Caco-2 (cell line): ENCODE data around the gene AFTPH. TPM values are rescaled to one million over a fixed set of nuclear protein-coding genes. Genes with fewer than 3 reads are reported as not detected.

Experiments used
- BruUV-seq: library from RNA; stranded (reverse); fragments of 400-500 nt; replicated peaks from 2 replicates; lab custom pipeline; 2021; lab: Mats Ljungman, UMichigan
- CTCF ChIA-PET: fragments of 300-600 bp; sonication (Branson Sonifier 250); formaldehyde crosslinking; loops from one replicate; lab custom pipeline; 2022; ENCODE audit warnings: antibody characterized with exemption; lab: Charles Lee
- POLR2A ChIA-PET: fragments of 300-600 bp; sonication (Branson Sonifier 250); formaldehyde crosslinking; loops from one replicate; lab custom pipeline; 2022; ENCODE audit warnings: antibody characterized with exemption; lab: Charles Lee
- DNase-seq, 2 experiments: peaks; one replicate each; pipeline versions ENCODE4 v3.0.0 to v3.0.0-alpha.2; 2020 to 2022
- H3K27me3 ChIP-seq: replicated peaks from 2 replicates; pipeline ENCODE4 v1.6.0; 2011; ENCODE audit warnings: low read length; ENCODE audit not compliant: control insufficient read depth, insufficient read depth
- H3K36me3 ChIP-seq: 2 replicates; pipeline ENCODE4 v1.5.1; 2011; ENCODE audit warnings: low read length; ENCODE audit not compliant: control insufficient read depth, insufficient read depth
- H3K4me1 ChIP-seq: fragments of 250-450 bp; sonication (Bioruptor Pico); 2 replicates; pipeline ENCODE4 v1.5.1; 2020; ENCODE audit warnings: mild to moderate bottlenecking
- H3K4me3 ChIP-seq: 2 replicates; pipeline ENCODE4 v1.5.1; 2011; ENCODE audit warnings: low read depth, mild to moderate bottlenecking, control low read depth, low read length
- H3K9me3 ChIP-seq: fragments of 250-450 bp; sonication (Bioruptor Pico); 2 replicates; pipeline ENCODE4 v1.5.1; 2020; ENCODE audit warnings: mild to moderate bottlenecking, moderate library complexity
- H3K27ac Mint-ChIP-seq: one replicate; pipeline ENCODE4 v1.8.0; 2022; ENCODE audit warnings: mixed read lengths; ENCODE audit not compliant: unreplicated experiment
- H3K27me3 Mint-ChIP-seq: one replicate; pipeline ENCODE4 v1.8.0; 2022; ENCODE audit warnings: mixed read lengths; ENCODE audit not compliant: insufficient read depth, unreplicated experiment
- H3K36me3 Mint-ChIP-seq: one replicate; pipeline ENCODE4 v1.8.0; 2022; ENCODE audit warnings: mild to moderate bottlenecking, mixed read lengths; ENCODE audit not compliant: insufficient read depth, unreplicated experiment
- H3K4me1 Mint-ChIP-seq: one replicate; pipeline ENCODE4 v1.8.0; 2022; ENCODE audit warnings: low read depth, mixed read lengths; ENCODE audit not compliant: unreplicated experiment
- H3K4me3 Mint-ChIP-seq: one replicate; pipeline ENCODE4 v1.8.0; 2022; ENCODE audit warnings: mild to moderate bottlenecking, moderate library complexity, mixed read lengths; ENCODE audit not compliant: unreplicated experiment
- H3K9me3 Mint-ChIP-seq: one replicate; pipeline ENCODE4 v1.8.0; 2022; ENCODE audit warnings: mixed read lengths; ENCODE audit not compliant: unreplicated experiment
- intact Hi-C: fragments of 100-400 bp; cut with micrococcal nuclease; formaldehyde crosslinking; loops from one replicate; pipeline ENCODE4 v1.10.0; 2022; ENCODE audit not compliant: unreplicated experiment
- total RNA-seq: library from RNA; stranded (reverse); gene quantifications from 2 replicates; pipeline ENCODE4 v1.2.3, GENCODE V29; 2022
- TF ChIP-seq, protein P1 (sequence below), 2 experiments: fragments of 200-600 bp in 1 of 2; IDR thresholded peaks; 1 replicate in 1 of 2; 2 replicates in 1 of 2; pipeline versions ENCODE4 v1.5.1 to v1.8.0; 2011 to 2022; ENCODE audit warnings: antibody characterized with exemption in 1 of 2, control low read depth in 1 of 2, inconsistent platforms in 1 of 2, low read depth in 1 of 2, low read length in 1 of 2, mild to moderate bottlenecking in 1 of 2, moderate library complexity in 1 of 2; ENCODE audit not compliant: insufficient read depth in 1 of 2, severe bottlenecking in 1 of 2, unreplicated experiment in 1 of 2

Gene AFTPH
- total RNA-seq, 1 experiment from 2014 or later: 30.1 TPM

DNA sequence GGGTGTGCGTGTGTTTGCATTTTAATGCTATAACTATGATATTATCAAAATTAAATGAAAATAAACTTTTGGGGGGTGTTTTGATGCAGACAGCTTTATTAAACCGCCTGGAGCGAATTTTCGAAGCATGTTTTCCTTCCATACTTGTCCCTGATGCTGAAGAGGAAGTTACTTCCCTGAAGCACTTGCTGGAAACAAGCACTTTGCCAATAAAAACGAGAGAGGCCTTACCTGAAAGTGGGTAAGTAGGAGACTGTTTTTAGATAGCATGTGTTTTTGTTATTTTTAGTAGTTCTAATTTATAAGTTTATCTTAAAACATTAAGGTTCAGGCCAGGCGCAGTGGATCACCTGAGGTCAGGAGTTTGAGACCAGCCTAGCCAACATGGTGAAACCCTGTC, 43.3 kb downstream of the AFTPH start:
- intact Hi-C loops: no loop called here
- Mint-ChIP-seq H3K9me3 (no peaks in the 10 kb centered on the region), H3K4me1 (no peaks in the 10 kb centered on the region), H3K36me3 (peaks cover 12% of the 10 kb centered on the region), H3K4me3 (no peak overlapping the region), H3K27ac (no peak overlapping the region), H3K27me3 (no peaks in the 10 kb centered on the region)
- Histone ChIP-seq H3K4me1 (no peaks in the 10 kb centered on the region), H3K36me3 (no peaks in the 10 kb centered on the region), H3K27me3 (no peaks in the 10 kb centered on the region), H3K9me3 (no peaks in the 10 kb centered on the region), H3K4me3 (no peak overlapping the region)
- ChIA-PET CTCF (interaction anchor here (1.2 kb wide), 1 partner anchor 19 kb away, joined by 3 read pairs; no protein-coding TSS in a partner anchor), POLR2A (no interaction called here)
- no peak for DNase-seq
- TF ChIP-seq, protein P1, sequence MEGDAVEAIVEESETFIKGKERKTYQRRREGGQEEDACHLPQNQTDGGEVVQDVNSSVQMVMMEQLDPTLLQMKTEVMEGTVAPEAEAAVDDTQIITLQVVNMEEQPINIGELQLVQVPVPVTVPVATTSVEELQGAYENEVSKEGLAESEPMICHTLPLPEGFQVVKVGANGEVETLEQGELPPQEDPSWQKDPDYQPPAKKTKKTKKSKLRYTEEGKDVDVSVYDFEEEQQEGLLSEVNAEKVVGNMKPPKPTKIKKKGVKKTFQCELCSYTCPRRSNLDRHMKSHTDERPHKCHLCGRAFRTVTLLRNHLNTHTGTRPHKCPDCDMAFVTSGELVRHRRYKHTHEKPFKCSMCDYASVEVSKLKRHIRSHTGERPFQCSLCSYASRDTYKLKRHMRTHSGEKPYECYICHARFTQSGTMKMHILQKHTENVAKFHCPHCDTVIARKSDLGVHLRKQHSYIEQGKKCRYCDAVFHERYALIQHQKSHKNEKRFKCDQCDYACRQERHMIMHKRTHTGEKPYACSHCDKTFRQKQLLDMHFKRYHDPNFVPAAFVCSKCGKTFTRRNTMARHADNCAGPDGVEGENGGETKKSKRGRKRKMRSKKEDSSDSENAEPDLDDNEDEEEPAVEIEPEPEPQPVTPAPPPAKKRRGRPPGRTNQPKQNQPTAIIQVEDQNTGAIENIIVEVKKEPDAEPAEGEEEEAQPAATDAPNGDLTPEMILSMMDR (IDR thresholded peaks at IDR 0.05; ENCODE audit: insufficient read depth in 1 of 2, low read depth in 1 of 2, low read length in 1 of 2, severe bottlenecking in 1 of 2, unreplicated experiment in 1 of 2): no peak
- no TSS peak for BruUV-seq

- no peak for DNase-seq
- POLR2A ChIA-PET: no interaction called here
- H3K4me3 ChIP-seq: no peak overlapping the region
- no peak overlapping the region for H3K4me3 Mint-ChIP-seq
- H3K36me3 ChIP-seq: no peaks in the 10 kb centered on the region
- H3K36me3 Mint-ChIP-seq: peaks cover 13% of the 10 kb centered on the region
- TF ChIP-seq, protein P1 (IDR thresholded peaks at IDR 0.05; ENCODE audit: insufficient read depth in 1 of 2, low read depth in 1 of 2, low read length in 1 of 2, severe bottlenecking in 1 of 2, unreplicated experiment in 1 of 2): no peak
- no peaks in the 10 kb centered on the region for H3K4me1 ChIP-seq
- no TSS peak for BruUV-seq
- no peaks in the 10 kb centered on the region for H3K4me1 Mint-ChIP-seq
- H3K27me3 Mint-ChIP-seq: no peaks in the 10 kb centered on the region
- no peak overlapping the region for H3K27ac Mint-ChIP-seq
- H3K9me3 Mint-ChIP-seq: no peaks in the 10 kb centered on the region
- no peaks in the 10 kb centered on the region for H3K27me3 ChIP-seq
- CTCF ChIA-PET: interaction anchor here (0.8 kb wide), 1 partner anchor 238 kb away, joined by 3 read pairs; no protein-coding TSS in a partner anchor
- intact Hi-C loops: no loop called here
- no peaks in the 10 kb centered on the region for H3K9me3 ChIP-seq
Observed at GRCh38 chr2:64568836-64569235, 44.7 kb downstream of the AFTPH start.

DNA sequence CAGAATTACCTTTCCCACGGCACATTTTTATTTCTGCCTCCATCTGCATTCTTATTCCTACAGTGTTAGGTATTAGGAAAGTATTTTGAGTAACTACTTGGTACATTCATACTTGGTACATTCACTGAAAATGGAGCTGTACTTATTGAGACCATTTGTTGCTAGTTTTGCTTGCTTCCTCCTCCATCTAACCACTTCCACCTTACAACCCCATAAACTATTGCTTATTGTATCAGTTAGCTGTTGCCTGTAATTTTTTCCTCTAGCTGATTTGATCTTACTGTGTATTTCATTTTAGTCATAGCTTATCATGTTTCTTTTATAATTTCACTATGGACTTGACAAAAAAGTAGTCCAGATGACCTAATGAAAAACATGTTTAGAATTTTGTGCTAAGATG, 50.7 kb downstream of the AFTPH start:
- BruUV-seq: no TSS peak
- no peak overlapping the region for H3K4me3 Mint-ChIP-seq
- Histone ChIP-seq H3K4me3 (no peak overlapping the region), H3K36me3 (no peaks in the 10 kb centered on the region; the same call in 1 of the 2 replicates), H3K4me1 (no peaks in the 10 kb centered on the region), H3K9me3 (no peaks in the 10 kb centered on the region), H3K27me3 (no peaks in the 10 kb centered on the region)
- POLR2A ChIA-PET: interaction anchor here (0.6 kb wide), 1 partner anchor 16 kb away, joined by 3 read pairs; no protein-coding TSS in a partner anchor
- H3K4me1 Mint-ChIP-seq: no peaks in the 10 kb centered on the region
- no peaks in the 10 kb centered on the region for H3K27me3 Mint-ChIP-seq
- no peak overlapping the region for H3K27ac Mint-ChIP-seq
- H3K9me3 Mint-ChIP-seq: no peaks in the 10 kb centered on the region
- intact Hi-C loops: no loop called here
- peaks cover 24% of the 10 kb centered on the region for H3K36me3 Mint-ChIP-seq
- CTCF ChIA-PET: interaction anchor here (0.7 kb wide), 1 partner anchor 292 kb away, joined by 3 read pairs; no protein-coding TSS in a partner anchor
- no peak for DNase-seq
- TF ChIP-seq, protein P1 (IDR thresholded peaks at IDR 0.05; ENCODE audit: insufficient read depth in 1 of 2, low read depth in 1 of 2, low read length in 1 of 2, severe bottlenecking in 1 of 2, unreplicated experiment in 1 of 2): no peak
